Stimulated activated CD4-positive, alpha-beta T cell treated with anti-CD3 and anti-CD28 coated beads, Interleukin-4, amount 100 ng/mL, for 48 hours (primary cell): ENCODE measurements around the gene TMED8.
"Not testable (repeated sequence)": the region's sequence is repeated elsewhere in the genome, so short reads cannot be mapped to it uniquely, and the experiment has no call there.

Experiments
- DNase-seq, 2 donors: peaks; one replicate each; pipeline ENCODE4 v3.0.0-alpha.2; 2020; ENCODE audit warnings: low read depth in 2 of 2

The TMED8 gene

DNA sequence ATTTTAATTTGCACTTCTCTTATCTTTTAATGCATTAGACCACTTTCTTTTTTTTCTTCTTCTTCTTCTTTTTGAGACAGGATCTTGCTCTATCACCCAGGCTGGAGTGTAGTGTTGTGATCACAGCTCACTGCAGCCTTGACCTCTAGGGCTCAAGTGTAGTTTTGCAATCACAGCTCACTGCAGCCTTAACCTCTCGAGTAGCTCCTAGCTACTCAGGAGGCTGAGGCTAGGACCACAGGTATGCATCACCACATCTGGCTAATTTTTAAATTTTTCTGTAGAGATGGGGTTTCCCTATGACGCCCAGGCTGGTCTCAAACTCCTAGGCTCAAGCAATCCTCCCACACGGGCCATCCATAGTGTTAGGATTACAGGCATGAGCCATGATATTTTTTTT, 12.7 kb downstream of the TMED8 start:
- DNase-seq: no peak

GRCh38 chr14:77359626-77360025, 17.3 kb downstream of the TMED8 start:
- DNase-seq: no peak

GRCh38 chr14:77356899-77357298, 20.0 kb downstream of the TMED8 start:
- DNase-seq: no peak

- DNase-seq: no peak
Measured at GRCh38 chr14:77355811-77356210, 21.1 kb downstream of the TMED8 start.

DNA sequence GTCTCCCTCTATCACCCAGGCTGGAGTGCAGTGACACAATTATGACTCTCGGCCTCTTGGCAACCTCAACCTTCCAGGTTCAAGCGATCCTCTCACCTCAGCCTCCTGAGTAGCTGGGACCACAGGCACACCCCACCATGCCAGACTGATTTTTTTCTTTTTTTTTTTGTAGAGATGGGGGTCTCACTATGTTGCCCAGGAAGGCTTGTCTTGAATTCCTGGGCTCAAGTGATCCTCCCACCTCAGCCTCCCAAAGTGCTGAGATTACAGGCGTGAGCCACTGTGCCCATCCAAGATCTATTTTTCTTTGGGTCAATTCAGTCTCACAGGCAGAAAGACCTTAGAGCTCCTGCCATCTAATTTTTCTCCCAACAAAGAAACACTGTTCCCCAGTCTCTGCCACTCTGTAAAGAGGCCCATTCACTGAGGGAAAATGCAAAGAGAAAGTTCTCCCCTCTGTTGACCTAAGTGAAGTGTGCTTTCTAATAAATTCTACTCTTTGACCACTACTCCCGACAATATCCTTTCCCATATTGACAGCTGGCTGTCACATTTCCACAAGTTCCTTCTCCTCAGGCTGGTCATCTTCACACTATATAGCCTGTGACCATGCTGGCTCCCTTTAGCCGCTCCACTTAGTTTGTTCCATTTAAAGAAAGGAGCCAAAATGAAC, 23.3 kb downstream of the TMED8 start:
- DNase-seq: no peak

GRCh38 chr14:77347751-77348150, 29.1 kb downstream of the TMED8 start:
- no peak for DNase-seq

GRCh38 chr14:77346495-77346894, 30.4 kb downstream of the TMED8 start:
- DNase-seq: no peak

DNA sequence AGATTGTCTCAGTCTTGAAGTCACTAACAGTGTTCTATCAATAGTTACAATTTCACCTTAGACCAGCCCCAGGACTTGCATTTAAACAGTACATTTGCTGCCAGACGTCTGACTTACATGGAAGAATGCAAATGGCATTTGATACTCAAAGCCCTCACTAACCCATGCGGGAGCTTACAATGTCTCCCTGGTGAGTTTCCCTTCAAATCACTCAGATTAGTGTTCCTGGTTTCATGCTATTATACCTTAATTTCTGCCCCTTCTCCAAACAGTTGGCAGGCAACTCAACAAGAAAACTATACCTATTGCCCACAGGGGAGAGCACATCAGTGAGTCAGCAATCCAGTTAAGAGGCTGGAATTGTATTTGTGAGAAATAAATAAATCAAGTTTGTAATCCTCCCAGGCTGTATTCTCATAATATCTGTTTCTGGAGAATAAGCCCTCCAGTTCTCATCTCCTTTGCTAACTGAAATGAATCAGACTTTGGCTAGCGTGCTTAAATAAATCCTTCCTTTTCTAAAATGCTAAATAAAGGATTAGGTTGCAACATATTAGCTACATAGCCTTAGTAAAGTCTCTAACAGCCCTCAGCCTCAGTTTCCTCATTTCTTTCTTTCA, 32.4 kb downstream of the TMED8 start:
- DNase-seq: no peak

GRCh38 chr14:77343662-77344061, 33.2 kb downstream of the TMED8 start:
- no peak for DNase-seq

DNA sequence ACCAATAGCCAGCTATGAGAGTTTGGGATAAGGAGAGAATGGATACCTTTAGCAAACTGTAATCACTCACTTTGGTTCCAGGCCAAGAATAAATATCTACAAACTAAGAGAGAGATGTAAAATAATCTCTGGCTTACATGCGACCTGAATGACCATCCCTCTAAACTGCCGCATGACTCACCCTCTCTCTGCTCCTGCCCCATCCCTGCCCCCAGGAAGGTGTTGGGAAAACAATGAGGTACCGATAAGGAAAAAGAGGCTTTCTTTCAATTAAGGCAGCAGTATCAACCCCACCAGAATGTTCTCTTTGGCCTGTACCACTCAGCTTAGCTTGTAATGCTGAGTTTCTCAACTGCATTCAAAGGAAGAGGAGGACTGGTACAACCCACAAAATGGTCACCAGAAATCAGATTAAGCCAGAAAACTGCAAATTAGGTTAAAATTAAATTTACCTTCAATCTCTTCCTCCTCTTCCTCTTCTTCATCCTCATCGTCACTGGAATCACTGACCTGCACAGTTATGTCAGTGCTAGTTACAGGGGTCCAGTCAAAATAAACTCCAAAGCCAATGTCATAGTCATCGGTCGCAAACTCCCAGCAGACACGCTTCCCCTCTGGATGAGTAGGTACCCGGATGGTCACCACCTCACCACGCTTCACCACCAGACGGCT, 34.0 kb downstream of the TMED8 start:
- no peak for DNase-seq

DNA sequence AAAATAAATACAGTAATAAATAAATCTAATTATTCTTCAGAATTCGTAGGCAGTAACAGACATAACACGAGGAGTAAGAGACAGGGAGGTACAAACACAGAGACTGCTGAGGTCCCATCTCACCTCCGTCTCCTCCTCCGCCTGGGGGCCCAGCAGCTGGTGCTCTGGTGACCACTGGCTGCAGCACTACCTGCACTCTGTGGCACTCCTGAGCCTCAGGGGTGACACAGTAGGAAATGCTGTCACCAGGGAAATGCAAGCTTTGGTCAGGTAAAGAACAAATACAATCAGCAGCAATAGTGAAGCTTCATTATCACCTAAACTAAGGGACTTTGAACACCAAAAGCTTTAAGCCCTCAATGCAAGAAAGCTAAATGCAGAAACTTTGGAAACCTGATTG, 36.5 kb downstream of the TMED8 start:
- no peak for DNase-seq

DNA sequence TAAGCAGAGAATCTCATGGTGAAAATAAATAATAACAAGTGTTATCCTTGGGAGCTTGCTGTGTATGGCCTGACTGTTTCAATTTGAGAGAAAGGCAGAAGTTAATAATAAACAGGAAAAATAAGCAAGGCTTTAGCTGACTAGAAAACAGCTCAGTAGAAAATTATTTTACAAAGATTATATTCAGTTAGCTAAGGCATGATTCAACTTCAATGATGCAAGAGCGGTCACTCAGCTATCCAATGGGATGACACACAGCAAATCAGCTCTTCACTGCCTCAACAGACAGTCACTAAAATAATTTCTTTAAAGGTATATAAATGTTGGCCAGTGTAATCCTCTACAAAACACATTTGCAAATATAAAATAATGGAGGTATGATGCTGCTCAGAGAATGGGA, 37.5 kb downstream of the TMED8 start:
- no peak for DNase-seq

DNA sequence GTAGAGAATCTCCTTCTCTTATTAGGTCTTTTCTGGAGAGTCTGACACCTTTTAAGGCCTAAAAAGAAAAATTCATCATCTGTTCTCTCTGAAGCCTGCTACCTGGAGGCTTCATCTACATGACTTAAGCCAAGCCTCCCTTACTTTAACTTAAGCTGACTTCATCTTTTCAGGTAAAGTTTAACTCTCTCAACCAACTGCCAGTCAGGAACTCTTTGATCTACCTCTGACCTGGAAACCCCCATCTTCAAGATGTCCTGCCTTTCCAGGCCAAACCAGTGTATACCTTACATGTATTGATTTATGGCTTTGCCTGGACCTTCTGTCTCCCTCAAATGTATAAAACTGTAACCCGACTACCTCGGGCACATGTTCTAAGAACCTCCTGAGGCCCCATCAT, 38.6 kb downstream of the TMED8 start:
- DNase-seq: no peak

GRCh38 chr14:77337880-77338279, 39.0 kb downstream of the TMED8 start:
- DNase-seq: no peak

- not testable (repeated sequence) for DNase-seq
Measured at GRCh38 chr14:77337255-77337654, 39.6 kb downstream of the TMED8 start.

GRCh38 chr14:77335576-77335975, 41.3 kb downstream of the TMED8 start:
- DNase-seq: no peak

DNA sequence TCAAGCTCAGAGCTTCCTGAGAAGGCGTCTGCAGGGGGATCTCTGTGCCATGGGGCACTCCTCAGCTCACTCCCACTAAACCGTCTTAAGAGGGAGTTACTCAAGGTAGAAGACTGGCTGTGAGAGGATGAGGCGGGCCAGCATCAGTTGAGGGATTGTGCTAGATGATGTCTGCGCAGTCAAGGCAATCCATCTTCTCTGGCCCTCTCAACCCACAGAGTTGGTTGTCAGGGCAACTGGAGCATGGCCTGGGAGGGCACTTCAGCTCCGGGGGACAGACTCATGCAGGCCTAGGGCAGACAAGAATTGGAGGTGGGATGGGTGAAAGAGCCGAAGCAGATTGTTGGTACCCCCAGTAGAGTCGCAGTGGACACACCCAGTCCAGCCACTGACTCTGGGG, 47.0 kb downstream of the TMED8 start:
- DNase-seq: no peak

- no peak for DNase-seq
Measured at GRCh38 chr14:77327111-77327510, 49.8 kb downstream of the TMED8 start.

DNA sequence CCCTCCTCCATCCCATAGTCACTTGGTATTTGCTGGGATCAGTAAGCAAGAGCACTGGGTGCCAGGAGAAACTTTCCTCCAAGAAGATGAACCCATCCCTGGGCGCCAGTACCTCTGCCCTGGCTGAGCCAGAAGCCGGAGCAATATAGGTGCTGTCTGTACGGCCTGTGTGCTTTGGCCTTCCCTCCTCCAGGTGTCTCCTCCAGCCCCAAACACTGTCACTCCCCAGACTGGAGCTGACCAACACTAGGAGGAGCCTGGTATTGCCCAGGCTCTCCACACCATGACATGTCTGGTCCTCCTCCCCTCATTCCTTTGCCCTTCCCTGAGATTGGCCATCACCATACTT, 51.2 kb downstream of the TMED8 start:
- no peak for DNase-seq

GRCh38 chr14:77324816-77325745, 51.8 kb downstream of the TMED8 start:
- no peak for DNase-seq

- no peak for DNase-seq
Measured at GRCh38 chr14:77324289-77324688, 52.6 kb downstream of the TMED8 start.

- DNase-seq: no peak
Measured at GRCh38 chr14:77323571-77323970, 53.3 kb downstream of the TMED8 start.
